Measurements from ENCODE around the gene CD99L2. TPM values are rescaled to one million over a fixed set of nuclear protein-coding genes. Genes with fewer than 3 reads are reported as not detected.

The CD99L2 gene, protein sequence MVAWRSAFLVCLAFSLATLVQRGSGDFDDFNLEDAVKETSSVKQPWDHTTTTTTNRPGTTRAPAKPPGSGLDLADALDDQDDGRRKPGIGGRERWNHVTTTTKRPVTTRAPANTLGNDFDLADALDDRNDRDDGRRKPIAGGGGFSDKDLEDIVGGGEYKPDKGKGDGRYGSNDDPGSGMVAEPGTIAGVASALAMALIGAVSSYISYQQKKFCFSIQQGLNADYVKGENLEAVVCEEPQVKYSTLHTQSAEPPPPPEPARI
- total RNA-seq (2013): 10.5 TPM
- polyA plus RNA-seq (10 to 100 TPM; 13.1 to 18.4 (median 16.7) TPM), polyA minus RNA-seq (6.0 and 11.5 TPM in 2 replicates), total RNA-seq (3.0 to 26.3 (median 18.5) reads per million in 11 experiments)

DNA sequence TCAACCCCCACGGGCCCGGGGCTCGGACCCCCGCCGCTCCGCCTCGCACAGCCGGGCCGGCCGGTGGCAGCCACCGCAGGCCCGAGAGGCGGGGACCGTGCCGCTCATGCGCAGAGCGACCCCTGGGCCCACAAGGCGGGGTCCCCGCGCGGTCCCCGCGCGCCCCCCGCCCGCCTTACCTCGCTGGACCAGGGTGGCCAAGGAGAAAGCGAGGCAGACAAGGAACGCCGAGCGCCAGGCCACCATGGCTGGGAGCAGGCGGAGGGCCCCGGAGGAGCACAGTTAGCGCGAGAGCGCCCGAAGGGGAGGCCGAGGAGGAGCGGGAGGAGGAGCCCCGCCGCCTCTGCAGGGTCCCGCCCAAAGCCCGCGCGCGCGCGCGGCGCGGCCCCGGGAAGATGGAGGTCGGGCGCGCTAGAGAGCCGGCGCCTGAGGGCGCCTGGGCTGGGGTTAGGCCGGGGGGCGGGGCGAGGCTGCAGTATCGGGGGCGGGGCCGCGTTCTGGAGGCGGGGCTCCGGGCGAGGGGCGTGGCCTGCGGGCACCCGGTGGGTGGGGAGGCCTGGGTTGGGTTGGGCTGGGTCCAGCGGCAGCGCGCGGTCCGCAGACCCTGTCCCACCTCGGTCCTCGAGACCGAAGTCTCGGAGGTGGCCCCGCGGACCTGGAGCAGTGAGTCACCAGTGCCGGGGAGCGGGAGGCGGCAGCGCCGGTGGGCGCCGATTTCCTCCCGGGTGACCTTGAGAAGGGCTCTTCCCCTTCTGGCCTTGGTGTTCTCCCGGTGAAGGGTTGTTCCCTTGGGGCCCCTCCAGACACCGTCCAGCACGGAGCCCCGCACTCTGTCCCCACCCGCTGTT, at the start of gene CD99L2:
CD99L2 (minus strand) TSS at position 326 of the 848 bp plus-strand sequence; CDS start at position 246, 80 bp downstream.
- H3K4me2 ChIP-seq (replicated peaks; ENCODE audit: extremely low read depth, low read length, poor library complexity, severe bottlenecking): peak within 1 kb of the TSS; percentile 85
- peaks cover 0 to 3% (median 0%) of the 10 kb centered on the region in 7 donors for H3K9me3 Mint-ChIP-seq
- H3K4me1 Mint-ChIP-seq: peaks cover 17% of the 10 kb centered on the region
- peak within 1 kb of the TSS; percentile 66 to 91 (median 82) for H3K4me3 ChIP-seq (replicated peaks in 1 of 3; ENCODE audit: low read depth in 2 of 3, low read length in 3 of 3)
- under 1% methylated on average over 82 of the region's 95 CpGs for WGBS (ENCODE audit: insufficient coverage)
- H3K4me3 Mint-ChIP-seq: peak within 1 kb of the TSS; percentile 88 to 91
- H3K27ac Mint-ChIP-seq: peak within 1 kb of the TSS; percentile 81 to 93 (median 85)
- peak within 1 kb of the TSS; percentile 83 for H2AFZ ChIP-seq (ENCODE audit: insufficient read depth, low read depth, low read length, poor library complexity, severe bottlenecking)
- no peaks in the 10 kb centered on the region for H4K20me1 ChIP-seq (ENCODE audit: insufficient read depth, low read length)
- H3K27me3 ChIP-seq (ENCODE audit: control insufficient read depth in 2 of 2, insufficient read depth in 2 of 2, low read length in 2 of 2): no peaks in the 10 kb centered on the region
- intact Hi-C loops (cut with micrococcal nuclease): loop anchor here in 1 of 2 donors (10.0 kb wide), 1 partner anchor 114 kb away; no protein-coding TSS in a partner anchor
- peaks cover 0 to 8% (median 0%) of the 10 kb centered on the region in 3 donors for H3K27me3 Mint-ChIP-seq (ENCODE audit: low read depth in 3 of 3)
- no peaks in the 10 kb centered on the region for H3K36me3 ChIP-seq (replicated peaks in 1 of 2; ENCODE audit: control insufficient read depth in 1 of 2, insufficient read depth in 2 of 2, low read length in 2 of 2)
- peak within 1 kb of the TSS; percentile 87 for H3K9ac ChIP-seq (ENCODE audit: insufficient read depth, low read length, poor library complexity, severe bottlenecking)
- peaks cover 0 to 1% of the 10 kb centered on the region in 2 donors for H3K36me3 Mint-ChIP-seq
- peak; percentile 77 to 82 (median 82) for DNase-seq
- H3K4me1 ChIP-seq (ENCODE audit: control insufficient read depth in 1 of 2, insufficient read depth in 2 of 2, low read length in 2 of 2): peaks cover 8 to 27% of the 10 kb centered on the region in 2 donors
- peaks cover 18% of the 10 kb centered on the region for H3K79me2 ChIP-seq (ENCODE audit: insufficient read depth, low read length)
- no peak for TF ChIP-seq CTCF (IDR thresholded peaks at IDR 0.05)
- H3K9me3 ChIP-seq (replicated peaks in 1 of 2; ENCODE audit: control insufficient read depth in 1 of 2, insufficient read depth in 1 of 2, low read length in 2 of 2): no peaks in the 10 kb centered on the region
- H3K27ac ChIP-seq (ENCODE audit: low read depth in 1 of 2, low read length in 2 of 2): peak within 1 kb of the TSS; percentile 75 to 87

GRCh38 chrX:150944233-150944632, 45.8 kb upstream of the CD99L2 start:
- H3K36me3 ChIP-seq (replicated peaks in 1 of 2; ENCODE audit: control insufficient read depth in 1 of 2, insufficient read depth in 2 of 2, low read length in 2 of 2): no peaks in the 10 kb centered on the region
- Mint-ChIP-seq H3K4me1 (no peaks in the 10 kb centered on the region), H3K36me3 (no peaks in the 10 kb centered on the region), H3K27ac (no peak overlapping the region), H3K4me3 (no peak overlapping the region), H3K27me3 (ENCODE audit: low read depth in 3 of 3) (peaks cover 3 to 8% (median 5%) of the 10 kb centered on the region in 3 donors), H3K9me3 (no peaks in the 10 kb centered on the region)
- intact Hi-C loops (cut with micrococcal nuclease): no loop called here
- no peak overlapping the region for H3K9ac ChIP-seq (ENCODE audit: insufficient read depth, low read length, poor library complexity, severe bottlenecking)
- no peak overlapping the region for H3K27ac ChIP-seq (ENCODE audit: low read depth in 1 of 2, low read length in 2 of 2)
- H3K27me3 ChIP-seq (ENCODE audit: control insufficient read depth in 2 of 2, insufficient read depth in 2 of 2, low read length in 2 of 2): no peaks in the 10 kb centered on the region
- no peak overlapping the region for H3K4me3 ChIP-seq (replicated peaks in 1 of 3; ENCODE audit: low read depth in 2 of 3, low read length in 3 of 3)
- DNase-seq: no peak
- no peaks in the 10 kb centered on the region for H3K79me2 ChIP-seq (ENCODE audit: insufficient read depth, low read length)
- no peaks in the 10 kb centered on the region for H3K9me3 ChIP-seq (replicated peaks in 1 of 2; ENCODE audit: control insufficient read depth in 1 of 2, insufficient read depth in 1 of 2, low read length in 2 of 2)
- TF ChIP-seq CTCF (IDR thresholded peaks at IDR 0.05): no peak
- WGBS (ENCODE audit: insufficient coverage): no CpG with 5 or more reads among the region's 3 CpGs
- H3K4me1 ChIP-seq (ENCODE audit: control insufficient read depth in 1 of 2, insufficient read depth in 2 of 2, low read length in 2 of 2): no peaks in the 10 kb centered on the region
- no peak overlapping the region for H2AFZ ChIP-seq (ENCODE audit: insufficient read depth, low read depth, low read length, poor library complexity, severe bottlenecking)
- no peaks in the 10 kb centered on the region for H4K20me1 ChIP-seq (ENCODE audit: insufficient read depth, low read length)
- no peak overlapping the region for H3K4me2 ChIP-seq (replicated peaks; ENCODE audit: extremely low read depth, low read length, poor library complexity, severe bottlenecking)
